Measurements from ENCODE around the gene TRPV2.

TRPV2 gene

GRCh38 chr17:16477666-16478065 lies 62.3 kb downstream of the TRPV2 start:
- no peak for TF ChIP-seq CTCF (IDR thresholded peaks at IDR 0.05; ENCODE audit: control extremely low read depth, extremely low read depth, low read depth, missing control alignments)
- ChIA-PET CTCF (interaction anchor here (1.0 to 2.4 kb wide), 3 partner anchors 10 to 114 kb away, joined by 3 to 6 read pairs (median 5); no protein-coding TSS in a partner anchor), POLR2A (no interaction called here)
- no peak for DNase-seq (ENCODE audit: extremely low spot score)

GRCh38 chr17:16478649-16479048 lies 63.3 kb downstream of the TRPV2 start:
- CTCF ChIA-PET, result interaction anchor here (1.5 to 2.4 kb wide), 2 partner anchors 14 to 43 kb away, joined by 4 to 6 read pairs; no protein-coding TSS in a partner anchor
- no peak for TF ChIP-seq CTCF (IDR thresholded peaks at IDR 0.05; ENCODE audit: control extremely low read depth, extremely low read depth, low read depth, missing control alignments)
- DNase-seq (ENCODE audit: extremely low spot score), result no peak

GRCh38 chr17:16479264-16479663 lies 63.9 kb downstream of the TRPV2 start:
- ChIA-PET CTCF (interaction anchor here (1.5 to 1.8 kb wide), 2 partner anchors 10 to 15 kb away, joined by 4 read pairs; no protein-coding TSS in a partner anchor), POLR2A (no interaction called here)
- no peak for DNase-seq (ENCODE audit: extremely low spot score)
- TF ChIP-seq CTCF (IDR thresholded peaks at IDR 0.05; ENCODE audit: control extremely low read depth, extremely low read depth, low read depth, missing control alignments), result no peak

More at GRCh38 chr17:16478649-16479048, 63.3 kb downstream of the TRPV2 start:
- POLR2A ChIA-PET, result no interaction called here

- TF ChIP-seq CTCF (IDR thresholded peaks at IDR 0.05; ENCODE audit: control extremely low read depth, extremely low read depth, low read depth, missing control alignments), result no peak
- ChIA-PET CTCF (interaction anchor here (1.0 to 1.8 kb wide), 2 partner anchors 8 to 28 kb away, joined by 3 to 4 read pairs; no protein-coding TSS in a partner anchor), POLR2A (no interaction called here)
- no peak for DNase-seq (ENCODE audit: extremely low spot score)
Observed at GRCh38 chr17:16480995-16481394, 65.6 kb downstream of the TRPV2 start.

GRCh38 chr17:16482253-16482652 lies 66.9 kb downstream of the TRPV2 start:
- TF ChIP-seq CTCF (IDR thresholded peaks at IDR 0.05; ENCODE audit: control extremely low read depth, extremely low read depth, low read depth, missing control alignments), result no peak
- ChIA-PET POLR2A (no interaction called here), CTCF (interaction anchor here (1.5 kb wide), 1 partner anchor 12 kb away, joined by 3 read pairs; no protein-coding TSS in a partner anchor)
- DNase-seq (ENCODE audit: extremely low spot score), result no peak

- CTCF ChIA-PET, result no interaction called here
- DNase-seq (ENCODE audit: extremely low spot score), result no peak
- no peak for TF ChIP-seq CTCF (IDR thresholded peaks at IDR 0.05; ENCODE audit: control extremely low read depth, extremely low read depth, low read depth, missing control alignments)
- POLR2A ChIA-PET, result no interaction called here
Observed at GRCh38 chr17:16483021-16483645, 67.8 kb downstream of the TRPV2 start.
